GM12864 (cell line): ENCODE results near the gene PERP.

ENCODE experiments used
- DNase-seq: peaks from one replicate; pipeline ENCODE4 v3.0.0-alpha.2; 2011; ENCODE audit warnings: low read depth
- H3K4me3 ChIP-seq: 2 replicates; pipeline ENCODE4 v1.5.1; 2011; ENCODE audit warnings: mild to moderate bottlenecking, low read depth, low read length, control low read depth
- TF ChIP-seq, protein P1 (sequence below): IDR thresholded peaks from 2 replicates; pipeline ENCODE4 v1.5.1; 2011; ENCODE audit warnings: low read depth, mild to moderate bottlenecking, moderate library complexity, low read length, control low read depth, inconsistent platforms; ENCODE audit errors: missing control alignments

The PERP gene

DNA sequence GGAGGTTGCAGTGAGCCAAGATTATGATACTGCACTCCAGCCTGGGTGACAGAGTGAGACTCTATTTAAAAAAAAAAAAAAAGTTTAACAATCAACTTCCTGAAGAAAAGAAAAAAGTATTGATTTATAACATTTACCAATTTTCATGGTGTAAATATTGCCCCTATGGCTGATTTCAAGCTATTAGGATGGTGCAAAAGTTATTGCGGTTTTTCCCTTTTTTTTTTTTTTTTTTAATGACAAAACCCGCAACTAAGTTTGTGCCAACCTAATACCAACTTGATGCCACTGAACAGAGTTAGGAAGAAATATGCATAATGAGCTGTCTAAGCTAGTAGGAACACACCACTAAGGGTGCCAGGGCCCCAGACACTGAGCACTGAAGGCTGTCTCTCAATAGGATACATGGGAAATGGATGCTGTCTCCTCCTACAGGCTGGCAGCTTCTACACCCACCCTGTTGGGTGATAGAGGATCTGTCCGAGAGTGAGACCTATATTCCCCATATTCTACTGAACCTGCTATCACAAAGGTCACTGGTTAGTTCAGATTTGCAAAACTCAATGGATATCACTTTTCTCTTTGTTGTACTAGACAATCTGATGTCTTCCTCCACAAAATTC is 6.5 kb upstream of the PERP start:
- H3K4me3 ChIP-seq = no peak overlapping the region
- TF ChIP-seq, protein P1, sequence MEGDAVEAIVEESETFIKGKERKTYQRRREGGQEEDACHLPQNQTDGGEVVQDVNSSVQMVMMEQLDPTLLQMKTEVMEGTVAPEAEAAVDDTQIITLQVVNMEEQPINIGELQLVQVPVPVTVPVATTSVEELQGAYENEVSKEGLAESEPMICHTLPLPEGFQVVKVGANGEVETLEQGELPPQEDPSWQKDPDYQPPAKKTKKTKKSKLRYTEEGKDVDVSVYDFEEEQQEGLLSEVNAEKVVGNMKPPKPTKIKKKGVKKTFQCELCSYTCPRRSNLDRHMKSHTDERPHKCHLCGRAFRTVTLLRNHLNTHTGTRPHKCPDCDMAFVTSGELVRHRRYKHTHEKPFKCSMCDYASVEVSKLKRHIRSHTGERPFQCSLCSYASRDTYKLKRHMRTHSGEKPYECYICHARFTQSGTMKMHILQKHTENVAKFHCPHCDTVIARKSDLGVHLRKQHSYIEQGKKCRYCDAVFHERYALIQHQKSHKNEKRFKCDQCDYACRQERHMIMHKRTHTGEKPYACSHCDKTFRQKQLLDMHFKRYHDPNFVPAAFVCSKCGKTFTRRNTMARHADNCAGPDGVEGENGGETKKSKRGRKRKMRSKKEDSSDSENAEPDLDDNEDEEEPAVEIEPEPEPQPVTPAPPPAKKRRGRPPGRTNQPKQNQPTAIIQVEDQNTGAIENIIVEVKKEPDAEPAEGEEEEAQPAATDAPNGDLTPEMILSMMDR = no peak
- no peak for DNase-seq

GRCh38 chr6:138110229-138110628 is 3.0 kb upstream of the PERP start:
- TF ChIP-seq, protein P1 = no peak
- no peak overlapping the region for H3K4me3 ChIP-seq
- DNase-seq = no peak

DNA sequence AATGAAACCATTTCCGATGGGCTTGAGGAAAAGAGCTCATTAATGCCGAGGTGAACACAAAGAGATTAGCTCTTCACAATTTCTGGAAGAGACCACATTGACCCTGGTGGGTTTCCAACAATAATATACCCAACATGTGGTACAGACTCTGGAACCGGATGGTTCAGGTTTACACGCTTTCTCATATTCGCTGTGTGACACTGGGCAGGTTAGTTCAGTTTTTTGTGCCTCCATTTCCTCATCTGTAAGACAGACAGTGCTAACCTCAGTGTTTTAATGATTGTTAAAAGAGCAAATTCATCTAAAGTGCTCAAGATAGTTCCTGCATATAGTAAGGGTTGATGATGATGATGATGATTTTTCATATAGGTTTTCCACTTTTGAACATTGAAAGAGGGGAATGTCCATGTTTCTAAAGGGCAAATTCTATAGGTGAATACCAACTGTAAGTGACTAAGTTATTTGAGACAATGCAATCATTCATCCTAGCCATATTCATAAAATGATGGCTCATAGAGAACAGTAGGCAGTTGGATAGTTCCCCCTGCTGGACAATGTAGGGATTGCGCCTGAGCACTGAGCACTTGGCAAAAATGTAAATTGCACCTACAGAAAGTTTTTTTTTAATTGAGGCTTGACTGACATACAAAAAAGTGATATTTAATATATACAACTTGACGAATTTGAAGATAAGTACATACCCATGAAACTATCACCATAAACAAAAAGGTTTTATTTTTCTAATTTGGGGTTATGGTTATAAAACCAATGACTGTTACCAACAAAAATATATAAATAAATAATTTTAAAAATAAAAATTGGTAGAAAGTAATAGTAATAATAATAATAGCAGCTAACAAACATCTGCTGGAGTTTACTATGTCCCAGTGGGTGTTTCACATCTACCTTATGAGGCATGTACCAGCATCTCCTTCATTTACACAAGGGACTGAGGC is 2.1 kb upstream of the PERP start:
- TF ChIP-seq, protein P1 = peak; percentile 88
- no peak overlapping the region for H3K4me3 ChIP-seq
- peak; percentile 29 for DNase-seq

DNA sequence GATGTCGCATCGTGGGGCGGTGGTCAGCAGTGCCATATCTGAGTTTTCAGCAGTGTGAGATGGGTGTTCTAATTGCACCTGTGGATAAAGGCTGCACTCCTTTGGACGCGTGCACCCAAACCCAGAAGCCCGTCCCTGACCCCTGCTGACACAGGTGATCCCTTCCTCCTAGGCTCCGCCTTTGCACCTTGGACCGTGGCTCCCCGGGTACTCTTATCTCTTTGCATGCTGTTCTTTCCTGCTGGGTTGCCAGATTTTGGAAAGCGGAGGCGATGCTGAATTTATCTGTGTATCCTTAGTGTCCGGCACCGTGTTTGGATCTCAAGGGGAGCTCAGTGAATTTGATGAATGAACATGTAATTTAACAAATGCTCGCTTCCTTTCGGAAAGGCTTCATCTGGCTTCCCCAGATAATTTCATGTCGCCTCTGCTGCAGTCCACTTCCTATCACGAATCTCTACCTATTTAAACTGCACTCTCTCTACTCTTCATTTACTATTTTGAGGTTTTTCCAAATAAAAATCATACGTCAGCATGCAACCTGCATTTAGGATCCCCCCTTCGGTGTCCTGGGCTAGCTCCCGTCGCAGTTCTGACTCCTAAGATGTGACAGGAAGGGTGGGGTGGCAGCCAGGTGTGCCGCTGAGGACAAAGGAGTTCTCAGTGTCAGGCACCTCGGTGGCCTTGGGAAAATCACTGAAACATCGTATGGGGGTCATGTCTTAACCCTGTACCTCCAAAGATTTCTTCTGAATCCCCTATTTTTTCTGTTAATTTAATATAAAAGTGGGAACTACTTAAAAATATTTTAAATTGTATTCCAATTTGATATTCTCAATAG is 753 bp upstream of the PERP start:
- H3K4me3 ChIP-seq = peak overlapping the region; percentile 58
- no peak for DNase-seq
- TF ChIP-seq, protein P1 = no peak

DNA sequence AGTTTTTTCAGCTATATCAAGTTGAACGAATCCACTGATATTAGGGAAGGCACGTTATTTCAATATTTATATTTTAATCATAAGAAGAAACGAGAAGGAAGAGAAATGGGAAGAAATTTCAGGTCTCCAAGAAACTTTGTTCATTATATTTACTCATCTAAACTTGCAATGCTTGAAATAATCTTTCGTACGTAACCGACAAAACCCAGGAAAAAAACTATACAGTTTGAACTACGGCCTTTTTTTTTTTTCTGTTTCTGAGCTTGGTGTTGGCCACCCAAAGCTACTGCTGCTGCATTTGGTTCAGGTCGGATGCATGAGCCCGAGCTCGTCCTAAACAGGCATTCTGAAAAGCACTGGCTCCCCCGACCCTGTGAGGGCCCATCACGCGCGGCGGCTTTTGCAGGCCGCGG is 548 bp downstream of the PERP start:
- TF ChIP-seq, protein P1 = no peak
- H3K4me3 ChIP-seq = peak overlapping the region; percentile 58
- no peak for DNase-seq

GRCh38 chr6:138105880-138106664 is 1.1 kb downstream of the PERP start:
- DNase-seq = no peak
- TF ChIP-seq, protein P1 = no peak
- H3K4me3 ChIP-seq = no peak overlapping the region
